Mesodermal cell (in vitro differentiated cells): ENCODE data around the gene CDYL.

Experiments used
- H3K27ac ChIP-seq: 2 replicates; pipeline ENCODE4 v1.7.0; 2013; ENCODE audit warnings: mild to moderate bottlenecking, low read depth, low read length, moderate library complexity; ENCODE audit not compliant: severe bottlenecking
- H3K36me3 ChIP-seq: 2 replicates; pipeline ENCODE4 v1.7.1; 2013; ENCODE audit warnings: mild to moderate bottlenecking, low read length, moderate library complexity; ENCODE audit not compliant: control insufficient read depth, insufficient read depth
- H3K4me1 ChIP-seq: one replicate; pipeline ENCODE4 v1.7.1; 2013; ENCODE audit warnings: mild to moderate bottlenecking, low read length; ENCODE audit not compliant: insufficient read depth, control insufficient read depth, poor library complexity, severe bottlenecking
- H3K4me3 ChIP-seq: 2 replicates; pipeline ENCODE4 v1.7.0; 2013; ENCODE audit warnings: low read length, control low read depth, mild to moderate bottlenecking; ENCODE audit not compliant: insufficient read depth, poor library complexity, severe bottlenecking; ENCODE audit errors: extremely low read depth
- H3K9me3 ChIP-seq: 2 replicates; pipeline ENCODE4 v1.7.1; 2013; ENCODE audit warnings: mild to moderate bottlenecking, low read length, moderate library complexity; ENCODE audit not compliant: control insufficient read depth
- WGBS, 2 experiments: methylation state at CpG; one replicate each; pipeline ENCODE4 v1.1.5; 2013; ENCODE audit warnings: missing lambda C conversion rate in 2 of 2; ENCODE audit not compliant: insufficient coverage in 2 of 2; 5-methylcytosine and 5-hydroxymethylcytosine counted together

Gene CDYL

GRCh38 chr6:4924661-4925271 is 148.6 kb downstream of the CDYL start:
- Histone ChIP-seq H3K4me3 (no peak overlapping the region), H3K9me3 (no peaks in the 10 kb centered on the region), H3K4me1 (peaks cover 14% of the 10 kb centered on the region), H3K36me3 (peaks cover 21% of the 10 kb centered on the region), H3K27ac (no peak overlapping the region)
- WGBS, 2 experiments, result 95 to 99% methylated on average over 5 to 7 of the region's 9 CpGs

DNA sequence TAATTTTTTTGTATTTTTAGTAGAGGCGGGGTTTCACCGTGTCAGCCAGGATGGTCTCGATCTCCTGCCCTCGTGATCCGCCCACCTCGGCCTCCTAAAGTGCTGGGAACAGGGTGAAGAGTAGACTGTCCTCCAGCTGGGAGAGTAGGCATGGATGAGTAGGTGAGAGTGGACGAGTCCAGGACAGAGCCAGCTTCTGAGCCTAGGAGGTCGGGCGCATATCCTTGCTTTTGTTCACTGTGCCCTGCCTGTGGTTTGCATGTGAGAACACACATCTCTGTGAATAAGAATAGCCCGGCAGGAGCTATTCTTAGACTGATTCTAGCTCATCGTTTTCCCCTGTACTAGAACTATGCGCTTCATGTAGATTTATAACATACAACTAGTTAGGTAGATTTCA is 149.4 kb downstream of the CDYL start:
- 55 to 60% methylated on average over 10 of the region's 12 CpGs for WGBS, 2 experiments
- H3K27ac ChIP-seq, result no peak overlapping the region

GRCh38 chr6:4928426-4928825 is 152.2 kb downstream of the CDYL start:
- Histone ChIP-seq H3K9me3 (no peaks in the 10 kb centered on the region), H3K4me3 (no peak overlapping the region), H3K27ac (no peak overlapping the region), H3K36me3 (peaks cover 3% of the 10 kb centered on the region), H3K4me1 (peaks cover 19% of the 10 kb centered on the region)
- WGBS, 2 experiments, result 100% methylated on average over 1 of the region's 3 CpGs

More for the DNA sequence above, 149.4 kb downstream of the CDYL start:
- Histone ChIP-seq H3K4me3 (no peak overlapping the region), H3K4me1 (peaks cover 14% of the 10 kb centered on the region), H3K36me3 (peaks cover 14% of the 10 kb centered on the region), H3K9me3 (no peaks in the 10 kb centered on the region)

GRCh38 chr6:4929097-4929718 is 153.0 kb downstream of the CDYL start:
- WGBS, 2 experiments, result no CpG with 5 or more reads among the region's 1 CpG

GRCh38 chr6:4930025-4930691 is 154.0 kb downstream of the CDYL start:
- no peaks in the 10 kb centered on the region for H3K9me3 ChIP-seq
- H3K36me3 ChIP-seq, result peaks cover 5% of the 10 kb centered on the region
- H3K4me3 ChIP-seq, result no peak overlapping the region
- H3K27ac ChIP-seq, result no peak overlapping the region
- H3K4me1 ChIP-seq, result peaks cover 19% of the 10 kb centered on the region
- WGBS, 2 experiments, result 83 to 100% methylated on average over 2 to 3 of the region's 4 CpGs

More at GRCh38 chr6:4929097-4929718, 153.0 kb downstream of the CDYL start:
- Histone ChIP-seq H3K27ac (no peak overlapping the region), H3K9me3 (no peaks in the 10 kb centered on the region), H3K4me1 (peaks cover 19% of the 10 kb centered on the region), H3K4me3 (no peak overlapping the region), H3K36me3 (peaks cover 3% of the 10 kb centered on the region)

DNA sequence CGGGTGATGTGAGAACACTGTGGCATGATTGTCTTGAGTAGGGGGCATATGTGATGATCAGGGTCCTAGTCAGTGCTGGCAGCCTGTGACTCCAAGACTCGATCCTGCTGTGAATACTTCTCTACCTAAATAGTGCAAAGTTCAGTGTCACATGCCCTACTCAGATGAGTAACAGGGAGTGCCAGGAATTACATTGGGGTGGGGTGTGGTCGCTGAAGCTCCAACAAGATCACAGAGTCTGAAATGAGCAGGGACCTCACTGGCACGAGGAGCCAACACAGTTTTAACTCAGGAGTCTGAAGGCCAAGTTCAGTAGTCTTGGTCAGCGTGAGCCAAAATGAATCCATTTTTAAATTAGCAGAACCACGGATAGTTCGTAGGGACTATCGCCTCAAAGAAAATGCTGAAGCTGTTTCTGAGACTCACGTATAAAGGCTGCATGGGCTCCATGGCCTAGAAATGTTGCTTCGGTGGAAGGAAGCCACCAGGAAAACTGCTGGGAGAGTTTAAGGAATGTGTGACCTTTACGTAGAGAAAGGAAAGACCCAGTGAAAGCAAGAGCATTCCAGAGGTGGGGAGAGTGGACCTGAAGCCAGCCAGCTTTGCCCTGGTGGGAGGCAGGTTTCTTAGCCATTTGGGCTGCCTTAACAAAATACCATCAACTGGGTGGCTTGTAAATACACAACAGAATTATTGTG is 155.5 kb downstream of the CDYL start:
- 86 to 87% methylated on average over 10 of the region's 11 CpGs for WGBS, 2 experiments
- peaks cover 15% of the 10 kb centered on the region for H3K36me3 ChIP-seq
- H3K27ac ChIP-seq, result no peak overlapping the region
- H3K4me1 ChIP-seq, result peaks cover 19% of the 10 kb centered on the region
- no peaks in the 10 kb centered on the region for H3K9me3 ChIP-seq
- no peak overlapping the region for H3K4me3 ChIP-seq

GRCh38 chr6:4932228-4932903 is 156.2 kb downstream of the CDYL start:
- no peaks in the 10 kb centered on the region for H3K9me3 ChIP-seq
- peaks cover 16% of the 10 kb centered on the region for H3K36me3 ChIP-seq
- 96% methylated on average over 6 to 7 of the region's 8 CpGs for WGBS, 2 experiments
- H3K27ac ChIP-seq, result no peak overlapping the region
- H3K4me3 ChIP-seq, result no peak overlapping the region
- peaks cover 19% of the 10 kb centered on the region for H3K4me1 ChIP-seq

- WGBS, 2 experiments, result 92 to 99% methylated on average over 9 to 10 of the region's 10 CpGs
- Histone ChIP-seq H3K9me3 (no peaks in the 10 kb centered on the region), H3K27ac (no peak overlapping the region), H3K4me1 (peaks cover 21% of the 10 kb centered on the region), H3K36me3 (peaks cover 35% of the 10 kb centered on the region), H3K4me3 (no peak overlapping the region)
Measured at GRCh38 chr6:4935486-4935885, 159.3 kb downstream of the CDYL start.

DNA sequence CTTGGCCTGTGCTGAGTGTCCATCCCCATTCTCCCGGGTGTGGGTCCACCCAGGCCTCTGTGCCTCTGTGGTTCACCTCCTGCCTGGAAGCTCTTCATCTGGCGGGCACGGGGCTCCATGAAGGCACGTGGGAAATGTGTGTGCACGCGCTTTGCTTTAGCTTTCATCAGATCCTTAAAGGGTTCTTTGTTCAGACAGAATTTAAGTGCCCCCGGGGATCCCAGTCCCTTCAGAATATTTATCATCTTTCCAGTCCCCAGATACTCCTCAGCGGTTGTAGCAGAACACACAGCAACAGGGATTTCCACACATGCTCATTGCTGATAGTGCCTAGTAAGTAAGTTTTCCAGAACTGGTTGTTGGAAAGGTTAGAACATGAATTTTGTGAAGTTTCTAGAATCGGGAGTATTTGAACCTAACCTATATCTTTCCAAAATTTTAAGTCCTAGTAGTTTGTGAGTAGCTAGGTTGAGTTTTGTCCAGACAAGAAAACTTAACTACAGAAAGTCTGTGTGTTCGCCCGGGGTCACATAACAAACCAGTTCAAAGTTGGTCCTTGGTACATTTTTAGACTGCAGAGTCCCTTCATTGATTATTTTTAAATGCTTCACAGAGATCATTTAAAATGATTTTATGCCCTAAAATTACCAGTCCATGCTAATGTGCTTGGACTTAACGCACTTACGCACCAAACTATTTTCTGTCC is 159.9 kb downstream of the CDYL start:
- peak overlapping the region; percentile 46 for H3K27ac ChIP-seq
- WGBS, 2 experiments, result 84 to 93% methylated on average over 7 of the region's 13 CpGs

GRCh38 chr6:4936681-4937041 is 160.5 kb downstream of the CDYL start:
- H3K4me1 ChIP-seq, result peaks cover 24% of the 10 kb centered on the region
- no peaks in the 10 kb centered on the region for H3K9me3 ChIP-seq
- peaks cover 38% of the 10 kb centered on the region for H3K36me3 ChIP-seq
- WGBS, 2 experiments, result 100% methylated on average over 3 of the region's 4 CpGs; no CpG with 5 or more reads in 1 of the 2 experiments
- no peak overlapping the region for H3K27ac ChIP-seq
- no peak overlapping the region for H3K4me3 ChIP-seq

More for the DNA sequence above, 159.9 kb downstream of the CDYL start:
- Histone ChIP-seq H3K9me3 (no peaks in the 10 kb centered on the region), H3K4me1 (peaks cover 24% of the 10 kb centered on the region), H3K4me3 (no peak overlapping the region), H3K36me3 (peaks cover 38% of the 10 kb centered on the region)
